Endodermal cell (in vitro differentiated cells): Measurements from ENCODE around the gene CALB2. TPM values are rescaled to one million over a fixed set of nuclear protein-coding genes. Genes with fewer than 3 reads are reported as not detected.
A peak's percentile ranks its signal among the peaks of the same experiment; 100 is the strongest.
"Not testable (repeated sequence)": the region's sequence is repeated elsewhere in the genome, so short reads cannot be mapped to it uniquely, and the experiment has no call there.

Experiments
- DNase-seq: peaks from one replicate; pipeline ENCODE4 v3.0.0-alpha.2; 2017
- H3K27ac ChIP-seq: 2 replicates; pipeline ENCODE4 v1.5.1; 2013; ENCODE audit warnings: mild to moderate bottlenecking, low read depth, low read length, moderate library complexity
- H3K27me3 ChIP-seq: 2 replicates; pipeline ENCODE4 v1.6.1; 2013; ENCODE audit warnings: mild to moderate bottlenecking, low read length, moderate library complexity; ENCODE audit not compliant: insufficient read depth, control insufficient read depth, poor library complexity, severe bottlenecking
- H3K36me3 ChIP-seq: 2 replicates; pipeline ENCODE4 v1.7.0; 2013; ENCODE audit warnings: mild to moderate bottlenecking, low read length, moderate library complexity; ENCODE audit not compliant: control insufficient read depth, insufficient read depth
- H3K4me1 ChIP-seq: one replicate; pipeline ENCODE4 v1.7.0; 2013; ENCODE audit warnings: low read length; ENCODE audit not compliant: control insufficient read depth, insufficient read depth
- H3K4me3 ChIP-seq: 2 replicates; pipeline ENCODE4 v1.5.1; 2013; ENCODE audit warnings: mild to moderate bottlenecking, low read length, moderate library complexity
- H3K9ac ChIP-seq: 2 replicates; pipeline ENCODE4 v1.6.1; 2013; ENCODE audit warnings: mild to moderate bottlenecking, low read length, moderate library complexity; ENCODE audit not compliant: poor library complexity, severe bottlenecking; ENCODE audit errors: extremely low read depth
- H3K9me3 ChIP-seq: 2 replicates; pipeline ENCODE4 v1.6.1; 2013; ENCODE audit warnings: mild to moderate bottlenecking, low read length, moderate library complexity; ENCODE audit not compliant: control insufficient read depth
- H3K27ac Mint-ChIP-seq: 2 replicates; pipeline ENCODE4 v1.8.0; 2020; ENCODE audit warnings: mixed read lengths
- H3K27me3 Mint-ChIP-seq: 2 replicates; pipeline ENCODE4 v1.8.0; 2021; ENCODE audit warnings: mild to moderate bottlenecking, mixed read lengths; ENCODE audit not compliant: insufficient read depth
- H3K36me3 Mint-ChIP-seq: 2 replicates; pipeline ENCODE4 v1.8.0; 2020; ENCODE audit warnings: low read depth, mixed read lengths
- H3K4me1 Mint-ChIP-seq: 2 replicates; pipeline ENCODE4 v1.8.0; 2020; ENCODE audit warnings: mixed read lengths
- H3K4me3 Mint-ChIP-seq: 2 replicates; pipeline ENCODE4 v1.8.0; 2020; ENCODE audit warnings: mild to moderate bottlenecking, moderate library complexity, mixed read lengths
- H3K9me3 Mint-ChIP-seq: 2 replicates; pipeline ENCODE4 v1.8.0; 2020; ENCODE audit warnings: mild to moderate bottlenecking, mixed read lengths
- WGBS, 2 experiments: methylation state at CpG; one replicate each; pipeline versions ENCODE4 v1.1.5 to v1.1.7; 2013; ENCODE audit warnings: missing lambda C conversion rate in 2 of 2, mixed read lengths in 1 of 2; ENCODE audit not compliant: insufficient coverage in 1 of 2, insufficient read length in 1 of 2; 5-methylcytosine and 5-hydroxymethylcytosine counted together
- long read RNA-seq, 4 experiments: library from polyadenylated mRNA in 2 of 4; library from RNA in 1 of 4; library from capped mRNA in 1 of 4; stranded (forward) in 3 of 4; unstranded in 1 of 4; transcript quantifications; one replicate each; pipeline ENCODE4 v2.0.0, GENCODE V29; 2020 to 2021; ENCODE audit warnings: inconsistent platforms in 1 of 4
- polyA plus RNA-seq, 2 experiments: library from polyadenylated mRNA; stranded (reverse); fragments of 50-300 nt; gene quantifications; one replicate each; pipeline ENCODE4 v1.2.3, GENCODE V29; 2013
- total RNA-seq, 2 donors: library from RNA; stranded (reverse); fragmentation: NEBNext Ultra II Directional in 1 of 2; extraction: Animal tissue kit (Norgen Biotek cat#: 25700) in 1 of 2; gene quantifications; 2 replicates in 1 of 2; 3 replicates in 1 of 2; pipeline ENCODE4 v1.2.1, GENCODE V29; 2021
- TF ChIP-seq, protein P1 (sequence below): fragments of 200-600 bp; sonication (generic); conservative IDR thresholded peaks from 2 replicates; pipeline ENCODE4 v1.5.0; 2021; ENCODE audit warnings: antibody characterized with exemption, mild to moderate bottlenecking

The CALB2 gene, protein sequence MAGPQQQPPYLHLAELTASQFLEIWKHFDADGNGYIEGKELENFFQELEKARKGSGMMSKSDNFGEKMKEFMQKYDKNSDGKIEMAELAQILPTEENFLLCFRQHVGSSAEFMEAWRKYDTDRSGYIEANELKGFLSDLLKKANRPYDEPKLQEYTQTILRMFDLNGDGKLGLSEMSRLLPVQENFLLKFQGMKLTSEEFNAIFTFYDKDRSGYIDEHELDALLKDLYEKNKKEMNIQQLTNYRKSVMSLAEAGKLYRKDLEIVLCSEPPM
- 1 to 10 TPM in 1 of 2 donors, not detected in 1; 1.8 TPM for total RNA-seq
- 5.6 TPM for polyA plus RNA-seq (2013, experiment 1 of 2)
- polyA plus RNA-seq (2013, experiment 2 of 2) = 7.4 TPM
- long read RNA-seq, experiment 1, partial matches to known transcripts = 0 of 2 reads
- long read RNA-seq, experiment 1, other reads (novel, unspliced or antisense) = 0 of 2 reads
- long read RNA-seq, experiment 2 = 0 reads
- long read RNA-seq, experiment 3 = 0 reads
- long read RNA-seq, experiment 4 = 0 reads

DNA sequence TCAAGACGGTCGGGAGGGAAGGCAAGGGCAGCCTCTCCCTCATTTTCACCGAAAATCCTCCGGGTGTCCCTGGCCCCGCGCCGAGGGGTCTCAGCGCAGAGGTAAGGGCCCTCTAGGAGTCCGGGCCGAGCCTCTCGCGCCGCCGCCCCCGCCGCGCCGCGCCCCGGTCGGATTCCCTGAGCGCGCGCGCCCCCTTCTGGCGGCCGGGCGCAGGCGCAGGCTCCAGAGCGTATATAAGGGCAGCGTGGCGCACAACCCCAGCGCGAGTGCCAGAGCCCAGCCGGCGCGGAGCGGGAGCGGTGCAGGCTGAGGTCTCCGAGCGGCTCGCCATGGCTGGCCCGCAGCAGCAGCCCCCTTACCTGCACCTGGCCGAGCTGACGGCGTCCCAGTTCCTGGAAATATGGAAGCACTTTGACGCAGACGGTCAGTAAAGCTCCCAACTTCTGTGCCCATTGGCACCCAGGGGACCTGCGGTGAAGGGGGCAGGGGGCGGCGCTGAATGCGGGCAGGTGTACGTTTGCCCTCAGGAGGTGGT lies at the start of gene CALB2:
Gene CALB2, plus strand, starts transcription at position 260 of the 535 bp plus-strand sequence. Its CDS starts 70 bp downstream, at position 330.
- H3K9me3 ChIP-seq = no peaks in the 10 kb centered on the region
- no peak within 1 kb of the TSS for H3K27ac ChIP-seq
- Mint-ChIP-seq H3K4me1 (peaks cover 2% of the 10 kb centered on the region), H3K27me3 (peaks cover 73% of the 10 kb centered on the region), H3K4me3 (peak within 1 kb of the TSS; percentile 40), H3K36me3 (no peaks in the 10 kb centered on the region), H3K9me3 (no peaks in the 10 kb centered on the region), H3K27ac (no peak within 1 kb of the TSS)
- no peak within 1 kb of the TSS for H3K9ac ChIP-seq
- H3K36me3 ChIP-seq = no peaks in the 10 kb centered on the region
- H3K4me1 ChIP-seq = no peaks in the 10 kb centered on the region
- H3K27me3 ChIP-seq = peaks cover 61% of the 10 kb centered on the region
- peak within 1 kb of the TSS; percentile 52 for H3K4me3 ChIP-seq
- TF ChIP-seq, protein P1, sequence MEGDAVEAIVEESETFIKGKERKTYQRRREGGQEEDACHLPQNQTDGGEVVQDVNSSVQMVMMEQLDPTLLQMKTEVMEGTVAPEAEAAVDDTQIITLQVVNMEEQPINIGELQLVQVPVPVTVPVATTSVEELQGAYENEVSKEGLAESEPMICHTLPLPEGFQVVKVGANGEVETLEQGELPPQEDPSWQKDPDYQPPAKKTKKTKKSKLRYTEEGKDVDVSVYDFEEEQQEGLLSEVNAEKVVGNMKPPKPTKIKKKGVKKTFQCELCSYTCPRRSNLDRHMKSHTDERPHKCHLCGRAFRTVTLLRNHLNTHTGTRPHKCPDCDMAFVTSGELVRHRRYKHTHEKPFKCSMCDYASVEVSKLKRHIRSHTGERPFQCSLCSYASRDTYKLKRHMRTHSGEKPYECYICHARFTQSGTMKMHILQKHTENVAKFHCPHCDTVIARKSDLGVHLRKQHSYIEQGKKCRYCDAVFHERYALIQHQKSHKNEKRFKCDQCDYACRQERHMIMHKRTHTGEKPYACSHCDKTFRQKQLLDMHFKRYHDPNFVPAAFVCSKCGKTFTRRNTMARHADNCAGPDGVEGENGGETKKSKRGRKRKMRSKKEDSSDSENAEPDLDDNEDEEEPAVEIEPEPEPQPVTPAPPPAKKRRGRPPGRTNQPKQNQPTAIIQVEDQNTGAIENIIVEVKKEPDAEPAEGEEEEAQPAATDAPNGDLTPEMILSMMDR = peak; percentile 98
- DNase-seq = peak; percentile 92
- WGBS, 2 experiments = 3% methylated on average over 39 to 53 of the region's 53 CpGs

DNA sequence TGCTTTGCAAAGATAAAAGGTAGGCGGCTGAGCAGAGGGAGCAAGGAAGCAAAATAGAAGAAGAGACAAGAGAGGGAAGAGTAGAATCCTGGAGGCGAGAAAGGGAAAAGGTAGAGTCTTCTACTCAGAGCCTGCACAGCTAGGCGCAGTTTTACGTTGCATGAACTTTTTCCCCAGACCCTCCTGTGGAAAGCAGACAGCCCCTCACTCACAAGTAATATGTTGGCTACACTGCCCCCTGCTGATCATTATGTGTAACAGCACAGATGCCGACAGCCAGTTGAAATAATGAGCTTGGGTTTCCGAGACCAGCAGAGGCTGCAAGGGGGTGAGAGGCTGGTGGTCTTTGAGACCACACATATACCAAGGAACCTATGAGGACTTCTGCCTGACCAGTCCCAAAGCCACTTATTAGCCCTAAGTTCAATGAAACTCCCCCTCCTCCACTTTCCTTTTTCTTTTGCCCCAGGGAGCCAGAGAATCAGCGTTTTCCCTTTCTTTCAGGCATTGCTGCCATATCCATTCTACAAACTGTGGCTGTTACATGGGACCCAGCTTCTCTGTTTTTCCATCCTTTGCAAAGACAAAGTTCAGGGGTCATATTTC lies 46.9 kb upstream of the CALB2 start:
- peaks cover 18% of the 10 kb centered on the region for H3K27me3 ChIP-seq
- H3K9me3 ChIP-seq = no peaks in the 10 kb centered on the region
- H3K4me3 ChIP-seq = no peak overlapping the region
- Mint-ChIP-seq H3K4me1 (peaks cover 3% of the 10 kb centered on the region), H3K27ac (no peak overlapping the region), H3K27me3 (peaks cover 28% of the 10 kb centered on the region), H3K36me3 (no peaks in the 10 kb centered on the region), H3K9me3 (no peaks in the 10 kb centered on the region), H3K4me3 (no peak overlapping the region)
- H3K4me1 ChIP-seq = no peaks in the 10 kb centered on the region
- H3K27ac ChIP-seq = no peak overlapping the region
- TF ChIP-seq, protein P1 = peak; percentile 91
- peak; percentile 84 for DNase-seq
- H3K9ac ChIP-seq = no peak overlapping the region
- 36 to 41% methylated on average over 5 to 7 of the region's 7 CpGs for WGBS, 2 experiments
- no peaks in the 10 kb centered on the region for H3K36me3 ChIP-seq

DNA sequence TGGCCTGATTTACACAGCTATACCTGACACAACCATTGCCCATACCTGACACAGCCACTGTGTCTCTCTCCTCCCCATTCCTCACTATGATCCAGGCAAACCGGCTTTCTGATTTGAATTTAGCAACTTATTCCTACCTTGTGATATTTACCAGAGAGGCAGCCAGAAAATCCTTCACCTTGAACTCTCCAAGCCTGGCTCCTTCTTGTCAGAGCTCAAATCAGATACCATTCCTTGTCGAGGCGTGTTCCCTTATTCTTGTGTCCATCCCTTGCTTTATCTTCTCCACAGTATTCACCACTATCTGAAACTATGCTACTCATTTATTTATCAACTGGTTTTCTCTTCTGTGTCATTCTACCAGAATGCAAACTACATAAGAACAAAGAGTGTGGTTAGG lies 44.9 kb upstream of the CALB2 start:
- H3K9me3 Mint-ChIP-seq, DNase-seq, H3K36me3 ChIP-seq, H3K4me3 ChIP-seq, H3K4me1 Mint-ChIP-seq, H3K4me1 ChIP-seq, H3K27ac Mint-ChIP-seq, H3K4me3 Mint-ChIP-seq, H3K27ac ChIP-seq, H3K36me3 Mint-ChIP-seq, H3K9ac ChIP-seq, H3K9me3 ChIP-seq: not testable (repeated sequence)
- peaks cover 18% of the 10 kb centered on the region for H3K27me3 ChIP-seq
- 89 to 92% methylated on average over 3 of the region's 3 CpGs for WGBS, 2 experiments
- peaks cover 23% of the 10 kb centered on the region for H3K27me3 Mint-ChIP-seq
